GDM1 (cell line): ENCODE data around the gene LMO7.
"Not testable (repeated sequence)": the region's sequence is repeated elsewhere in the genome, so short reads cannot be mapped to it uniquely, and the experiment has no call there.

Source experiments
- DNase-seq: peaks from one replicate; lab custom pipeline; 2025; lab: John Stamatoyannopoulos, UW

LMO7 gene

GRCh38 chr13:75647126-75647784, 11.1 kb downstream of the LMO7 start:
- no peak for DNase-seq

- no peak for DNase-seq
Observed at GRCh38 chr13:75648446-75648845, 12.3 kb downstream of the LMO7 start.

GRCh38 chr13:75651013-75651412, 14.9 kb downstream of the LMO7 start:
- DNase-seq: no peak

- no peak for DNase-seq
Observed at GRCh38 chr13:75652726-75653125, 16.6 kb downstream of the LMO7 start.

GRCh38 chr13:75656425-75656989, 20.4 kb downstream of the LMO7 start:
- no peak for DNase-seq

- DNase-seq: no peak
Observed at GRCh38 chr13:75657111-75657510, 21.0 kb downstream of the LMO7 start.

GRCh38 chr13:75660694-75661093, 24.6 kb downstream of the LMO7 start:
- DNase-seq: no peak

GRCh38 chr13:75661443-75661842, 25.3 kb downstream of the LMO7 start:
- DNase-seq: no peak

- DNase-seq: no peak
Observed at GRCh38 chr13:75666646-75667351, 30.7 kb downstream of the LMO7 start.

GRCh38 chr13:75669706-75670105, 33.6 kb downstream of the LMO7 start:
- no peak for DNase-seq

- DNase-seq: no peak
Observed at GRCh38 chr13:75670496-75670895, 34.4 kb downstream of the LMO7 start.

- DNase-seq: no peak
Observed at GRCh38 chr13:75675421-75675820, 39.3 kb downstream of the LMO7 start.

GRCh38 chr13:75679459-75679858, 43.3 kb downstream of the LMO7 start:
- no peak for DNase-seq

GRCh38 chr13:75680251-75680650, 44.1 kb downstream of the LMO7 start:
- DNase-seq: not testable (repeated sequence)

- no peak for DNase-seq
Observed at GRCh38 chr13:75682326-75682725, 46.2 kb downstream of the LMO7 start.

- DNase-seq: no peak
Observed at GRCh38 chr13:75685239-75685697, 49.1 kb downstream of the LMO7 start.

- DNase-seq: no peak
Observed at GRCh38 chr13:75687150-75687763, 51.1 kb downstream of the LMO7 start.

GRCh38 chr13:75689686-75690085, 53.6 kb downstream of the LMO7 start:
- DNase-seq: no peak

GRCh38 chr13:75690607-75691006, 54.5 kb downstream of the LMO7 start:
- DNase-seq: no peak

- no peak for DNase-seq
Observed at GRCh38 chr13:75691183-75691582, 55.1 kb downstream of the LMO7 start.

GRCh38 chr13:75693227-75693626, 57.1 kb downstream of the LMO7 start:
- DNase-seq: no peak

- DNase-seq: no peak
Observed at GRCh38 chr13:75694722-75695121, 58.6 kb downstream of the LMO7 start.

- DNase-seq: peak; percentile 45
Observed at GRCh38 chr13:75695908-75696307, 59.8 kb downstream of the LMO7 start.
